NB4 (cell line): ENCODE measurements around the gene UBR7.

Experiments used
- POLR2A ChIP-seq: IDR thresholded peaks from 2 replicates; pipeline ENCODE4 v1.6.1; 2011; ENCODE audit warnings: mild to moderate bottlenecking; ENCODE audit not compliant: insufficient read length; ENCODE audit errors: extremely low read depth
- TF ChIP-seq, protein P1 (sequence below): IDR thresholded peaks from one replicate; pipeline ENCODE4 v1.5.1; 2012; ENCODE audit warnings: low read depth, low read length

DNA sequence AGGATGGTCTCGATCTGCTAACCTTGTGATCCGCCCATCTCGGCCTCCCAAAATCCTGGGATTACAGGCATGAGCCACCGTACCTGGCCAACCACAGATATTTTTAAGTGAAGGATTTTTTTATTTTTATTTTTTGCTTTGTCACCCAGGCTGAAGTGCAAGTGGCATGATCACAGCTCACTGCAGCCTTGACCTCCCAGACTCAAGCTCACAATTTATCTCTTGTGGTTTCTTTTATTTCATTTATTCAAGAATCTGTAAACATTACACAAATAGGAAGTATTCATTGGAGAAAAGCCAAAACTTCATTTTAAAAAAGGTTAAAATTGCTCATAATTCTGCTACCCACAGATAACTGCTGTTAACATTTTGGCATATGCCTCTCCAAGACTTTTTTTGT, 35.7 kb upstream of the UBR7 start:
- TF ChIP-seq, protein P1, sequence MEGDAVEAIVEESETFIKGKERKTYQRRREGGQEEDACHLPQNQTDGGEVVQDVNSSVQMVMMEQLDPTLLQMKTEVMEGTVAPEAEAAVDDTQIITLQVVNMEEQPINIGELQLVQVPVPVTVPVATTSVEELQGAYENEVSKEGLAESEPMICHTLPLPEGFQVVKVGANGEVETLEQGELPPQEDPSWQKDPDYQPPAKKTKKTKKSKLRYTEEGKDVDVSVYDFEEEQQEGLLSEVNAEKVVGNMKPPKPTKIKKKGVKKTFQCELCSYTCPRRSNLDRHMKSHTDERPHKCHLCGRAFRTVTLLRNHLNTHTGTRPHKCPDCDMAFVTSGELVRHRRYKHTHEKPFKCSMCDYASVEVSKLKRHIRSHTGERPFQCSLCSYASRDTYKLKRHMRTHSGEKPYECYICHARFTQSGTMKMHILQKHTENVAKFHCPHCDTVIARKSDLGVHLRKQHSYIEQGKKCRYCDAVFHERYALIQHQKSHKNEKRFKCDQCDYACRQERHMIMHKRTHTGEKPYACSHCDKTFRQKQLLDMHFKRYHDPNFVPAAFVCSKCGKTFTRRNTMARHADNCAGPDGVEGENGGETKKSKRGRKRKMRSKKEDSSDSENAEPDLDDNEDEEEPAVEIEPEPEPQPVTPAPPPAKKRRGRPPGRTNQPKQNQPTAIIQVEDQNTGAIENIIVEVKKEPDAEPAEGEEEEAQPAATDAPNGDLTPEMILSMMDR: no peak
- TF ChIP-seq POLR2A: no peak
